ENCODE data around the gene TMEM134. TPM values are rescaled to one million over a fixed set of nuclear protein-coding genes. Genes with fewer than 3 reads are reported as not detected.

Gene TMEM134
- total RNA-seq, 2 experiments from 2014 or later: 26.8 to 76.9 TPM

GRCh38 chr11:67499808-67500483 lies 30.9 kb upstream of the TMEM134 start:
- Histone ChIP-seq H4K20me1 (ENCODE audit: insufficient read depth, low read length) (no peaks in the 10 kb centered on the region), H3K27ac (ENCODE audit: low read depth, low read length, poor library complexity, severe bottlenecking) (no peak overlapping the region), H3K36me3 (ENCODE audit: insufficient read depth, low read length) (peaks cover 9% of the 10 kb centered on the region; the same call in 1 of the 2 replicates), H3K9me2 (ENCODE audit: insufficient read depth, low read length) (no peaks in the 10 kb centered on the region), H2AFZ (ENCODE audit: low read length) (no peak overlapping the region), H3K4me3 (ENCODE audit: low read depth, low read length, poor library complexity, severe bottlenecking) (no peak overlapping the region), H3K79me2 (ENCODE audit: insufficient read depth, low read depth, low read length) (peaks cover 4% of the 10 kb centered on the region; the same call in 1 of the 2 replicates), H3K4me1 (ENCODE audit: insufficient read depth, low read length, poor library complexity, severe bottlenecking) (peaks cover 9% of the 10 kb centered on the region), H3K9me3 (ENCODE audit: low read length) (no peaks in the 10 kb centered on the region), H3K4me2 (ENCODE audit: low read length) (no peak overlapping the region)
- ChIA-PET POLR2A (no interaction called here), CTCF (ENCODE audit: unreplicated experiment) (interaction anchor here (0.6 kb wide), 1 partner anchor 98 kb away, joined by 3 read pairs; no protein-coding TSS in a partner anchor)
- no peak for TF ChIP-seq EZH2phosphoT487 (IDR thresholded peaks at IDR 0.05; ENCODE audit: borderline replicate concordance, low read depth, low read length)
- TF ChIP-seq, protein P1, sequence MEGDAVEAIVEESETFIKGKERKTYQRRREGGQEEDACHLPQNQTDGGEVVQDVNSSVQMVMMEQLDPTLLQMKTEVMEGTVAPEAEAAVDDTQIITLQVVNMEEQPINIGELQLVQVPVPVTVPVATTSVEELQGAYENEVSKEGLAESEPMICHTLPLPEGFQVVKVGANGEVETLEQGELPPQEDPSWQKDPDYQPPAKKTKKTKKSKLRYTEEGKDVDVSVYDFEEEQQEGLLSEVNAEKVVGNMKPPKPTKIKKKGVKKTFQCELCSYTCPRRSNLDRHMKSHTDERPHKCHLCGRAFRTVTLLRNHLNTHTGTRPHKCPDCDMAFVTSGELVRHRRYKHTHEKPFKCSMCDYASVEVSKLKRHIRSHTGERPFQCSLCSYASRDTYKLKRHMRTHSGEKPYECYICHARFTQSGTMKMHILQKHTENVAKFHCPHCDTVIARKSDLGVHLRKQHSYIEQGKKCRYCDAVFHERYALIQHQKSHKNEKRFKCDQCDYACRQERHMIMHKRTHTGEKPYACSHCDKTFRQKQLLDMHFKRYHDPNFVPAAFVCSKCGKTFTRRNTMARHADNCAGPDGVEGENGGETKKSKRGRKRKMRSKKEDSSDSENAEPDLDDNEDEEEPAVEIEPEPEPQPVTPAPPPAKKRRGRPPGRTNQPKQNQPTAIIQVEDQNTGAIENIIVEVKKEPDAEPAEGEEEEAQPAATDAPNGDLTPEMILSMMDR (conservative IDR thresholded peaks at IDR 0.05; ENCODE audit: low read length): no peak
- BruUV-seq (replicated peaks): no TSS peak
- intact Hi-C loops (cut with micrococcal nuclease; ENCODE audit: unreplicated experiment): no loop called here
- no peak for DNase-seq (ENCODE audit: low spot score)

- Histone ChIP-seq H4K20me1 (ENCODE audit: insufficient read depth, low read length) (no peaks in the 10 kb centered on the region), H3K27ac (ENCODE audit: low read depth, low read length, poor library complexity, severe bottlenecking) (no peak overlapping the region), H3K79me2 (ENCODE audit: insufficient read depth, low read depth, low read length) (no peaks in the 10 kb centered on the region), H3K9me3 (ENCODE audit: low read length) (no peaks in the 10 kb centered on the region), H2AFZ (ENCODE audit: low read length) (no peak overlapping the region), H3K9me2 (ENCODE audit: insufficient read depth, low read length) (no peaks in the 10 kb centered on the region), H3K36me3 (ENCODE audit: insufficient read depth, low read length) (peaks cover 14% of the 10 kb centered on the region; the same call in 1 of the 2 replicates), H3K4me2 (ENCODE audit: low read length) (no peak overlapping the region), H3K4me3 (ENCODE audit: low read depth, low read length, poor library complexity, severe bottlenecking) (no peak overlapping the region), H3K4me1 (ENCODE audit: insufficient read depth, low read length, poor library complexity, severe bottlenecking) (peaks cover 3% of the 10 kb centered on the region)
- CTCF ChIA-PET (ENCODE audit: unreplicated experiment): no interaction called here
- BruUV-seq (replicated peaks): no TSS peak
- intact Hi-C loops (cut with micrococcal nuclease; ENCODE audit: unreplicated experiment): no loop called here
- DNase-seq (ENCODE audit: low spot score): no peak
- TF ChIP-seq, protein P1 (conservative IDR thresholded peaks at IDR 0.05; ENCODE audit: low read length): no peak
- TF ChIP-seq EZH2phosphoT487 (IDR thresholded peaks at IDR 0.05; ENCODE audit: borderline replicate concordance, low read depth, low read length): no peak
- POLR2A ChIA-PET: interaction anchor here (1.1 kb wide), 1 partner anchor 13 kb away, joined by 3 read pairs; no protein-coding TSS in a partner anchor
Observed at GRCh38 chr11:67498544-67498972, 29.5 kb upstream of the TMEM134 start.

DNA sequence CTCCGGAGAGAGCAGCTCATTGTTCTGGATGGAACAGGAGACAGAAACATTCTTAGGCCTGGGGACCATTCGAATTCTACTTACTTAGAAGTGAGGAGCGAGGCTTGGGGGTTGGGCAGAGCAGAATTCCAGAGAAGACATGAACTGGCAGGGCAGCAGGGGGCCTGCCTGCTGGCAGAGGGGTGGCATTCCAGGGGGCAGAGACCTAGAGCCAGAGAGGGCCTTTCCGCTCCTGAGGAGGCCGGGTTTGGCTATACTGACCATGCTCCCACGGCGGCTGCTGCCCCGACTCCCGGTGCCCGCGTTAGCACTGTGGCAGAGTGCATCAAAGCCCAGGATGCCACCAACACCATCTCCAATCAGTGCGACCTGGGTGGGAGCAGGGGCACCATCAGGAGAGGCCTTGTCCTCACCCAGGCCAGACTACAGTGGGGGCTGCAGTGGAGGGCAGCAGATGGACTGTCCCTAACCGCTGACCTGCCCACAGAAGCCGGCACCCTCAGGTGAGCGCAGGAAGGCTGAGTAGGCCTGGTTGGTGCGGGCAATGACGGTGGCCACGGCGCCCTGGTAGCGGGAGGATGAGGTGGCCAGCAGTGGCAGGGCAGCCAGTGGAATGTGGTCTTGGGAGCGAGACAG lies 28.7 kb upstream of the TMEM134 start:
- POLR2A ChIA-PET: interaction anchor here (1.1 kb wide), 1 partner anchor 12 kb away, joined by 3 read pairs; no protein-coding TSS in a partner anchor

More for the DNA sequence above, 28.7 kb upstream of the TMEM134 start:
- H3K9me2 ChIP-seq (ENCODE audit: insufficient read depth, low read length): no peaks in the 10 kb centered on the region
- no peaks in the 10 kb centered on the region for H4K20me1 ChIP-seq (ENCODE audit: insufficient read depth, low read length)
- CTCF ChIA-PET (ENCODE audit: unreplicated experiment): no interaction called here
- H3K4me1 ChIP-seq (ENCODE audit: insufficient read depth, low read length, poor library complexity, severe bottlenecking): no peaks in the 10 kb centered on the region
- no peak for DNase-seq (ENCODE audit: low spot score)
- H3K9me3 ChIP-seq (ENCODE audit: low read length): no peaks in the 10 kb centered on the region
- TF ChIP-seq, protein P1 (conservative IDR thresholded peaks at IDR 0.05; ENCODE audit: low read length): no peak
- no peak for TF ChIP-seq EZH2phosphoT487 (IDR thresholded peaks at IDR 0.05; ENCODE audit: borderline replicate concordance, low read depth, low read length)
- no peak overlapping the region for H3K27ac ChIP-seq (ENCODE audit: low read depth, low read length, poor library complexity, severe bottlenecking)
- H3K36me3 ChIP-seq (ENCODE audit: insufficient read depth, low read length): peaks cover 22% of the 10 kb centered on the region; the same call in 1 of the 2 replicates
- BruUV-seq (replicated peaks): no TSS peak
- no peak overlapping the region for H2AFZ ChIP-seq (ENCODE audit: low read length)
- intact Hi-C loops (cut with micrococcal nuclease; ENCODE audit: unreplicated experiment): no loop called here
- H3K79me2 ChIP-seq (ENCODE audit: insufficient read depth, low read depth, low read length): no peaks in the 10 kb centered on the region
- H3K4me2 ChIP-seq (ENCODE audit: low read length): no peak overlapping the region
- H3K4me3 ChIP-seq (ENCODE audit: low read depth, low read length, poor library complexity, severe bottlenecking): no peak overlapping the region

All from OCI-LY7 (cell line).